ENCODE measurements around the gene CCN5.

GRCh38 chr20:44715499-44716308 is 535 bp downstream of the CCN5 start:
- TF ChIP-seq CTCF (IDR thresholded peaks at IDR 0.05; ENCODE audit: low read depth, low read length) (no peak), EZH2phosphoT487 (IDR thresholded peaks at IDR 0.05; ENCODE audit: low read depth) (no peak)

Data from OCI-LY3 (cell line).